NCI-H2196 (cell line): Measurements from ENCODE around the gene SLC2A9.
"Not testable (repeated sequence)": the region's sequence is repeated elsewhere in the genome, so short reads cannot be mapped to it uniquely, and the experiment has no call there.

Experiments used
- DNase-seq: peaks from one replicate; lab custom pipeline; 2025; ENCODE audit not compliant: unreplicated experiment; lab: John Stamatoyannopoulos, UW

SLC2A9 gene

GRCh38 chr4:9845791-9846493, 175.4 kb downstream of the SLC2A9 start:
- DNase-seq, result no peak

DNA sequence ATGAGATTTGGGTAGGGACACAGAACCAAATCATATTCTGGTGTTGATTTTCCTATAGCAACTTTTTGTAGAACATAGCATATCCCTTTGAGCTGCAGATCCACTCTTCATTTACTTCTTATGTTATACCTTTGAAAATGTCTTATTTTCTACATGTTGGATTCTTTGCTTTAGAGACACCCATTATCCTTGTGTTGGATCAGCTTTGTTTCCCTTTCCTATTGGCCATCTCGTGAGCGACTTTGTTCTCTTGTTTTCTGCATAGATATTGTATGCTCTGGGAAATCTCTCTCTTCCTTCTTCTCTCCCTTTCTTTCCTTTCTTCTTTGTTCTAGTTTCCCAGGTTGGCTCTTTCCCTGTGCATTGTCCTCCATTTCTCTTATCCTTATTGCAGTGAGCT, 180.2 kb downstream of the SLC2A9 start:
- no peak for DNase-seq

DNA sequence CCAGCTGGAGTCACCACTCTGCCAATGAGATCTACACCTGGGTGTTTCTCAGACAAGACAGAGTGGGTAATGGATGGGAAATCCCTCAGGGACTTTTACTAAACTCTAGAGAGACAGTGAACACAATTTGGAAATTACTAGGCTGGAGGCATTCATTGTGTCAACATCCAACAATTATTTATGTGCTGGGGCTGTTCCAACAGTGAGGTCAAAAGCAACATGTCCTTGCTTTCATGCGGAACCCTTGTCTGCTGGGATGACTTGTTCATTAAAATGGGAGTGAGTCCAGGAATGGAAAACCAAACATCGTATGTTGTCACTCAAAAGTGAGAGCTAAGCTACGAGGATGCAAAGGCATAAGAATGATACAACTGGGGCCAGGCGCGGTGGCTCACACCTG, 185.9 kb downstream of the SLC2A9 start:
- no peak for DNase-seq

DNA sequence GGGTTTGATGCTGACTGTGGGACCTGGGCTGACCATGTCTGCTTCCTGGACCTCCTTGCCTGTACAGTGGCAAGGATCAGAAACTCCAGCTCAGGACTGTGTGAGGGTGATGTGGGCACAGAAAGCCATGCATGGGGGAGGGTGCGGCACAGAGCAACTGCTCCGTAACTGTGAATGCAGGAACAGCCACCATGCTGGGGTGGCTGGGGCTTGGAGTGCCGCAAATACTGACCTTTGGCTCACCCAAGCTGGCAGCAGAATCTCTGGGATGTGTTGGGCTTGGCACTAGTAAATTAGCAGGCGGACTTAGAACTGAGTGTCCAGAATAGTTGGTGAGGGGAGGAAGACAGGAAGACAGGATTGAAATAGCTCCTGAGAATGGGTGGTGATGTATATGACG, 187.9 kb downstream of the SLC2A9 start:
- no peak for DNase-seq

DNA sequence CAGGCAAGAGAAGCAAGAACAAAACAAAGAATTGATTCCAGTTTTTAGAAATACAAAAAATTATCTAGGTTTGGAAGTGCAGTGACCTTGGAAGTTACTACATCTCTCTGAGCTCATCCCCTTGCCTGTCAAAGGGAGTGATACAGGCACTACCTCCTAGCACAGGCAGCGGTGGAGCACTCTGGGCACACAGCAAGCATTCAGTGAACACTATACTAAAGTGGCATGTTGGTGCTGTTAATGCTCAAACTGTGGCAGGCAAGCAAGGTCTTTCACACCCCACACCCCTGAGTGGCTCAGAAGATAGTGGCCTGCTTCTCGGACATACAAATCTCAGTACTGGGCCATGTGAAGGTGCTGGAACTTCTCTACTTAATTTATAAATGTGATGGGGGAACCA, 188.7 kb downstream of the SLC2A9 start:
- DNase-seq, result no peak

GRCh38 chr4:9826551-9826950, 194.7 kb downstream of the SLC2A9 start:
- DNase-seq, result no peak

DNA sequence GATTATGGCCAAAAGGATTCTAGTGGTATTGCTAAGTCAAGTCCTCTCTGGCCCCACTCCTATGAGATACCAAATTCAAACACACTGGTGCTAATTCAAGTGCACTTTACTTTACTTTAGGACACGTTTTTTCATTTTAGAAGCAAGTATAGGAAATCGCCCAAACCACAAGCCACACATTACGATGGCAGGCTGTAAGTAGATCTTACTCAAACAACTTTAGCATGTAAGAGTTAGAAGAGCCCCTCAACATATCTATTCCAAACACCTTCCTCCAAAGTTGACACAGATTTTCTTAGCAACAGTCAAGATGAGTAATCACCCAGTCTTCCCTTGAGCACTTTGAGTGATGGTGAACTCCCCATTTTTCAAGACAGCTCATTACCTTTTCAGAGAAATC, 196.2 kb downstream of the SLC2A9 start:
- no peak for DNase-seq

DNA sequence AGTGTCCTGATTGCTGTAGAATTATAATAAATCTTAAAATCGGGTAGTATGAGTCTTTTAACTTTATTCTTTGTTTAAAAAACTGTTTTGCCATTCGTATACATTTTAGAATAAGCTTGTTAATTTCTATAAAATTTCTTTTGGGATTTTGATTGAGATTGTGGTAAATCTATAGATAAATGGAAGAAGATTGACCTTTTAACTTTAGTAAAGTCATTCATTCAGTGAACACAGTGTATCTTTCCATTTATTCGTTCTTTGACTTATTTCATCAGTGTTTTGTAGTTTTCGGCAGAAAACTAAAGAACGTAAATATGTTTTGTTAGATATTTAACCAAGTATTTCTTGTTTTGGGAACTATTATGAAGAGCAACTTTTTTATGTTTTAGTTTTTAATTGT, 201.0 kb downstream of the SLC2A9 start:
- no peak for DNase-seq

- DNase-seq, result no peak
Observed at GRCh38 chr4:9816285-9816684, 205.0 kb downstream of the SLC2A9 start.

GRCh38 chr4:9812501-9813340, 208.6 kb downstream of the SLC2A9 start:
- no peak for DNase-seq

DNA sequence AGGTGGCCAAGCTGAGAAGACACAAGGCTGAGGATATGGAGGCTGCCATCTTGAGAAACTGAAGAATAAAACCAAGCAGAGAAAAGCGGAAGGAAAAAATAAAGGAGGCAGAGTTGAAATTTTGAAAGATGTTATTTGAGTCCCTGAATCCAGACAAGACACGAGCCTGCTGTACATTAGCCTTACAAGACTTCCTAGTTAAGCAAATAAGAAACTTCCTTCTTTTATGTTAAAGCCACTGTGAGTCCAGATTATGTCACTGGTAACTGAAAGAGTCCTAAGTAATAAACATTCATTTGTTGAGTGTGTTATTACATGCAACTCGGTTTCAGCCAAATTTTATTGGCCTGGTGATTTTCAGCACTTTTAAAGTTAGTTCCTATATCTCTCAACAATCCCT, 209.5 kb downstream of the SLC2A9 start:
- no peak for DNase-seq

DNA sequence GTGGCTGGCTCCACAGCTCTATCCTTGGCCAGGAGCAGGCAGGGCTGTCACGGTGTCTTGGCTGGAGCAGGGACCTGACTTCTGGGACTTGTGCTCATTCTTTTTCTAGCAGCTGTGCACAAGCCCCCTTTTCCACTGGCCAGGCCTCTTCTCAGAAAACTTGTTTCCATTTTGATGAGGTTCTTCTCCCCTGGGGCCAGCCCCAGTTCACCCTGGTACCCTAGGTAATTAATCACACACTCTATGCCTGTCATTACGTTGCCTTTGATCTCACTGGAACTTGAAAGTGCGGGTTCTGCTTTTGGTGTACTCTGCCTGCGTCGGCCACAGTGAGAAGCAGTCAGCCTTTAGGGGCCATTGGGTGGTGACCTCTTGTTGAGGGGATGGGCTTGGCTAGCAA, 213.2 kb downstream of the SLC2A9 start:
- DNase-seq, result no peak

DNA sequence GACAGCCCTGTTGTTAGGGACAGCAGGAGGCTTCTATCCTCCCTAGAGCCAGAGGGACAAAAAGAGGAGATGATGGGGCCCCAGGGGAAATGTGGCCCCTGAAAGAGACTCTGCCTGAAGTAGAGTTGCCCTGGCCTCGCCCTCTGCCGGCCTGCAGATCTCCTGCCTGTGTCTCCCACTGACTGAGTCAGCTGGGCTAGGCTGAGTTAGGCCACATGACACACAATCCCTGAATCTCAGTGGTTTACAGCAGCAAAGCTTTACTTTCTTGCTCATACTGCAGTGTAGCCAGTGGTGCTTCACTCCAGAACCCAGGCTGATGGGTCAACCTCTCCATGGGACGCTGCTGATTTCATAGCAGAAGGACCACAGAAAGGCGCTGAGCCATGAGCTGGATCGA, 216.4 kb downstream of the SLC2A9 start:
- no peak for DNase-seq

DNA sequence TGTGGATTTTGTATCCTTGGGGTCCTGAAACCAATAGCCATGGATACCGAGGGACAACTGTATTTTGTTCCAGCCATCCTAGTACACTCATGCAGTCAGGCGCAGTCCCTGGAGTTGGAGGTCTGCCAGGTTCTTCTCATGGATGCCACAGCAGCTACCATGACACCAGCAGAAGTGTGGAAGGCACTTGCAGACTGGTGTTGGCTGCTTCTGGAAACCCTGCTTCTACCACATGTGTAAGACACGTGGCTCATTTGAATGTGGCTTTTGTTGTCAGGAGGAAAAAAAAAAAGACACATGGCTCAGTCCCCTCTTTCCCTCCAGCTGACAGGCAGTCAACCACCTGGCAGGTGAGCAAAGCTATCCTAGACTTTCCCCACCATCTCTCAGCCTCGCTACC, 220.4 kb downstream of the SLC2A9 start:
- peak; percentile 19 for DNase-seq

DNA sequence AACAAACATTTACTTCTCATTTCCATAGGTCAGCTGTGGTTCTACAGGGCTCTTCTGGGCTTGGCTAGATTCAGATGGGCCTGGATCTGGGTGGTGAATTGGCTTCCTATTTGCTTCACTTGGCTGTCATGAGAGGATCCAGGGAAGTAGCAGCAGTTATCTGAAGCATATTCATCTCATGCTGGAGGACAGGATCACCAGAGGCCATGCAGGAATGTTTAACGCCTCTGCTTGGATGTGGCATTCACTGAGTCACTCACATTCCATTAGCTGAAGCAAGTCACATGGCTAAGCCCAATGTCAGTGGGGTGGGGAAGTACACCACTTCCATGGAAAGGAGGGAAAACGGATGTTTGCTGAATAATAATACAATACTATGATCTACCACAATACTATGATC, 224.7 kb downstream of the SLC2A9 start:
- not testable (repeated sequence) for DNase-seq

- DNase-seq, result no peak
Observed at GRCh38 chr4:9792381-9792780, 228.9 kb downstream of the SLC2A9 start.

- DNase-seq, result not testable (repeated sequence)
Observed at GRCh38 chr4:9785891-9786290, 235.4 kb downstream of the SLC2A9 start.

GRCh38 chr4:9782136-9782436, 239.2 kb downstream of the SLC2A9 start:
- no peak for DNase-seq

DNA sequence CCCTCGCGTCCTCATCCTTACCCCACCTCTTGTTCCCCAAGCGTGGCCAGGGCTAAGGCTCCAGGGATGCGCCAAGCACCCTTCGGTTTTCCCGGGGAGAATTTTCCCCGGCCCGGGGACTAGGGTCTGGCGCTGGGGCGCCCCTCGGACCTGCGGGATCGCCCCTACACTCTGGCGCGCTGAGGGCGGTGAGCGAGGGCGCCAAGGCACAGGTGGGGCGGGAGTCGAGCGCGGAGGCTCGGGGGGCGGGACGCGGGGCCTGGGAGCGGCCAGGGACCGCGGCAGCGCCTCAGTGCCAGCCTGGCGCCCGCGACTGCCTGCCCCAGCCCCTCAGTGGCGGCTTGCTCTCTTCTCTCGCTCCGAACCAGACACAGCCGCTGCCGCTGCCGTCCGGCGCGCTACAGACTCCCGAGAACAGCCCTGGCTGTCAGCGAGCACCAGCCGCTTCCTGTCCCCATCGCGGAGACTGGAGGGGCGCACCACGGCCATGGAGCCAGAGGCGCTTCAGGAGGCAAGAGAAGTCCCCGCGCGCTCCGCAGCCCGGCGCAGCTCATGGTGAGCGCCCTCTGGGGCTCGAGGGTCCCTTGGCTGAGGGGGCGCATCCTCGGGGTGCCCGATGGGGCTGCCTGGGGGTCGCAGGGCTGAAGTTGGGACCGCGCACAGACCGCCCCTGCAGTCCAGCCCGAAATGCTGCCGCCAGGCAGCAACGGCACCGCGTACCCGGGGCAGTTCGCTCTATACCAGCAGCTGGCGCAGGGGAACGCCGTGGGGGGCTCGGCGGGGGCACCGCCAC, 239.8 kb downstream of the SLC2A9 start, which contains the start of gene DRD5:
DRD5 (plus strand) TSS at position 292 of the 793 bp plus-strand sequence; CDS start at position 688, 396 bp downstream.
- no peak for DNase-seq
